ENCODE data around the gene USP27X.

Gene USP27X

DNA sequence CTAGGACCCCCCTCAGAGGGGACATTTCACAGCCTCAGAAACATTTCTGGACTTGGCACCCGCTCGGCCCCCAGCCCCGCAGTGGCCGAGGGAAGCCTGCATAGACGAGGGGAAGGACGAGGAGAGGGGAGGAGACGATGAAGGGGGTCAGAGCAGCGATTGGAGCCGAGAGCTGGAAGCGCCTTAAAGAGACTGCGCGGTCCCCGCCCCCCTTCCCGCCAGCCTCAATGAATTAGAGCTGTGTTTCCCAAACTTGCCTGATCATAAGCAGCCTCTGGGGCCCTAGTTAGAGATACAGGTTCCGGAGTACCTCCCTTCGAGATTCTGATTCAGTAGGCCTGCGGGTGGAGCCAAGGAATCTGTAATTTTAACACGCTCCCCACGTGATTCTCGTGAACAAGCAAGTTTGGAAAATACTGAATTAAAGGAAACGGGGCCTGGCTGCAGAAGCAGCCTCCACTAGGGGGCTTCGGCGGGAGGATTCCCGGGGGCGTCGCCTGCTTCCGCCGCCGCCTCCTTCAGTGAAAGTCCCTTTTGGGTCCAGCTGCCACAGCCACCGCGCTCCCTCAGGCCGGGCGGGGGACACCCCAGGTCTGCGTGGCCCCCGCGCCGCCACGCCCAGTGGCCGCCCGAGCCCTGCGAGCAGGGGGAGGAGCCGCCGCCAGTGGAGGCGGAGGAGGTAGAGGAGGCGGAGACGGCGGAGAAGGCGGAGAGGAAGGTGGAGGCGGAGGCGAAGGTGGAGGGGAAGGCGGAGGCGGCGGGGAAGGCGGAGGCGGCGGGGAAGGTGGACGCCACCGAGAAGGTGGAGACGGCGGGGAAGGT, at the start of gene USP27X:
Gene USP27X (plus strand): TSS at position 651 of the 822 bp plus-strand sequence. CDS start 824 bp downstream, outside the sequence.
- DNase-seq: peak; percentile 94

DNA sequence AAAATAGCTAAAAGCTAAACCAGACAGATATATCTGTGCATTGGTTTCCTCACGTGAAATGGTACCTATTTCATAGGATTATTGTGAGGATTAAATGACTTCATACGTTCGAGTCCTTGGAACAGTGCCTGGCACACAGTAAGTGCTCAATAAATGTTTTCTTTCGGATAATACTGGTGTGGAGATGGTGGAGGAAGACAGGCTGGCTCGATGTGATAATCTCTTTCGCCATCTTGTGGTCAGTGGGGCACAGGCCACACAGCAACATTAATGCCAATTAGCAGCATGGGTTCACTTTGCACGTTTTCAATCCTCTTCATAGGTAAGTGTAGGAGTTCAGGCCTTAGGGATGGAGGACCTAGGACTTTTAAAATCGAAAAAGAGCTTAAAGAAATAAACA, 40.9 kb upstream of the USP27X start:
- DNase-seq: peak; percentile 49

DNA sequence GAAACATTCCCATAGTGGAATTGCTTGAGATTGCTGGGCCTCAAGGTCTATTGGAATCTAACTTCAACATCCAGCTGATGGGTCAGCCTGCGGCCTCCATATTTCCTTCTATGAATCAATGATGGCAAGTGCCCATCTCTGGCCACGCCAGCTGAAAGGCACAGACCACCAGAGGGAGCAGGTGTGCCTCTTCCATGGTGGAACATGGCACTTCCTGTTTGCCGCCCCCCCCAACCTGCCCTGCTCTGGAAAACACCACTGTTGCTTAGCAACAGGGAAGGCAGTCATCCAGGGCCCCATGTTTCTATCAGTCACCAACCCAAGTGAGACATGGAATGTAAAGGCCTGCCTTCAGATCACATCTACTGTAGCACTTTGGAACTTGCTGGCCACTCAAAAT, 38.6 kb upstream of the USP27X start:
- peak; percentile 92 for DNase-seq

DNA sequence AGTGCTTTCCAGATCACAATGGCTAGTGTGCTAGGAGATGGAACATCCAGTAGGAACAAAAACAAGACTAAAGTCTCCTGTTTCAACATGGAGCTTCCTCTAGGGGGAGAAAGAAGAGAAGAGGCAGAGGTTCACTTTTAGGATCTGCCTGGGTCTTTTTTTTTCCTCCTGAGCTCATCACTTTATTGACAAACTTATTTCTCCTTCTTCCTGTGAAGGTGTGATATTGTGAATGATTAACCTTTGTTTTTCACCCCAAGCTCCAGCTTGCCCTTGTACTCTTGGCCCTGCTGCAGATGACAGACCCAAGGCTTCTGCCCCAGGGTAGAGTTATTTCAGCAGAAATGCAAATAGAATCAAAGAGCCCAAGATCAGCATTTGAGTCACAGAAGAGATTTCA, 36.7 kb upstream of the USP27X start:
- peak; percentile 9 for DNase-seq

DNA sequence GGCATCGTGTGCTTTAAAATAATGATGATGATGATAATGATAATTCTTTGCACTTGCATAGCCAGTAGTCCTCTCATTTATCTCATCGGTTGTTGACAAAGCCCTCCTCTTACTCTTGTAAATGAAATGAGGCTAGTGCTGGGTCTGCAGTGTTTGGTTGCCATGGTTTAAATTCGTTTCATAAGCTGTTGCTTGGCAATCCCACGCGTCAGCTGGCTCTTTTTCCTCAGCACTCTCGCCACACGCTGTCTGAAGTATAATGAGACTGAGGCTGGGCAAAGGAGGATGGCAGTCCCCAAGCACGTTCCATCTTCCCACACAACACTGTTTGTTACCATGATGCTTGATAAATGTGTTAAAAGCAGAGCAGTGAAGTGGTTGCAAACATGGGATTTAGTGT, 34.7 kb upstream of the USP27X start:
- DNase-seq: peak; percentile 98

DNA sequence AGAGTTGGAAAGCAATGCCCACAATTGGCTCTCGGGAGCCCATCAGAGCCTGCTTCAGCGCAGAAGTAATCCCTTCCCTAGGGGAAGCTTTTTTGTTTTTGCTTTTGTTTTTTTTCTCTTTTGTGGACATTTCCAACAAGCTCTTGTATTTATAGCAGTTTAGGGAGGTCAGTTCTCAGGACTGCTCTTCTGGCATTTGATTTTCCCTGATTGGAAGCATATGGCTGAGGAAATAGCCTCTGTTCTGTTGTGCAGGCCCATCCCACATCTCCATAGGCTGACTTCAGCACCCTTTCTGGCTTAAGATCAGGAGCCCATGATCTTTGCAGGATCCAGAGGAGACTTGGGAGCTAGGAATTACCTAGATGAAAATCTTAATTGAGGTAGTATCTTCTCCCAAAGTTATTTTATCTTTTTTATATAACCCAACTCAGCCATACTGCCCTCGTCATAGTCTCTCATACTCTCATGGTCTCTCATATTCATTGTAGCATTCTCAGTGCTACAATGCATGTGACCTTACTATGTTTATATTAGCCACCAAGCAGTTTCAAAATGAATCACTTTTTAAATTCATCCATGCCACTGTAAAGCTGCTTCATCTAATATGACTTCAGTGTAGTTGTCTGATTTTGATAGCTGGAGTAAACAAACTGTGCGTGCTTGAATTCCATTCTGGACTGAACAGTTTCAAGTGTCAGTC, 33.4 kb upstream of the USP27X start:
- peak; percentile 24 for DNase-seq

DNA sequence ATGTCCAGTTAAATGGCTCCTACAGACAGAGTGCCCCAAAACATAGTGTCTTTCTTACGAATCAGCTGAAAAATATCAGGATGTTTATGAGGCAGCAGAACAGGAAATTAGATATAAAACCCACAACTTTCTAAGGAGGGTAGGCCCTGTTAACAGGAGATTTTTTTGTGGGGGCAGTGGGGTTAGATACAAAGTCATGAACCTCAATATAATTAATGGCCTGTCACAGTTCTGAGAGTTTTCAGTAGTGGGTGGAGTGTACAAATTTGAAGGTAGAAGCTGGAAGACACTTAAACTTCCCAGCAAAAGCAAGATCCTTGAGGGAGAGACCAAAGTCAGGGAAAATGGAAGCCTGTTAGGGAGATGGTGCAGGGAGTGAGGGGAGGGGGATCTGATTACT, 32.8 kb upstream of the USP27X start:
- DNase-seq: no peak

DNA sequence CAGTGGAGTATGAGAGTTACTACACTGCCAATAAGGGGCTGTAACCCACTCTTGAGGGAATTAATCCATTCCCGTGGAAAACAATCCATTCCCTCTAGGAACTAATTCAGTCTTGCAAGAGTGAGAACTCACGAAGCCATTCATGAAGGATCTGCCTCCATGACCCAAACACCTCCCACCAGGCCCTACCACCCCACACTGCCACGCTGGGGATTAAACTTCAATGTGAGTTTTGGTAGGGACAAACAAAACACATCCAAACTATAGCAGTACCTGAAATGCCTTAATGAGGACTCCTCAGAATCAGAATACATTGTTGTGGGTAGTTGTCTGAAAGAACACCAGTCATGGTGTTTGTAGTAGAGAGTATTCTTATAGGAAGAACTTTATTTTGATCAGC, 31.0 kb upstream of the USP27X start:
- no peak for DNase-seq

DNA sequence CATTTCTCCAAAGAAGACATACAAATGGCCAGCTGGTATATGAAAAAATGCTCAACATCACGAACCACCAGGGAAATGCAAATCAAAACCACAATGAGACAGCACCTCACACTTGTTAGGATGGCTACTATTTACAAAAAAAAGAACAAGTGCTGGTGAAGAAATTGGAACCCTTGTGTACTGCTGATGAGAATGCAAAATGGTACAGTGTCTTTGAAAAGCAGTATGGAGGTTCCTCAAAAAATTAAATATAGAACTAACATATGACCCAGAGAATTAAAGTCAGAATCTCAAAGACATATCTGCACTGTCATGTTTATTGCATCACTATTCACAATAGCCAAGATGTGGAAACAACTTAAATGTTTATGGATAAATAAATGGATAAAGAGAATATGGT, 29.3 kb upstream of the USP27X start:
- no peak for DNase-seq

DNA sequence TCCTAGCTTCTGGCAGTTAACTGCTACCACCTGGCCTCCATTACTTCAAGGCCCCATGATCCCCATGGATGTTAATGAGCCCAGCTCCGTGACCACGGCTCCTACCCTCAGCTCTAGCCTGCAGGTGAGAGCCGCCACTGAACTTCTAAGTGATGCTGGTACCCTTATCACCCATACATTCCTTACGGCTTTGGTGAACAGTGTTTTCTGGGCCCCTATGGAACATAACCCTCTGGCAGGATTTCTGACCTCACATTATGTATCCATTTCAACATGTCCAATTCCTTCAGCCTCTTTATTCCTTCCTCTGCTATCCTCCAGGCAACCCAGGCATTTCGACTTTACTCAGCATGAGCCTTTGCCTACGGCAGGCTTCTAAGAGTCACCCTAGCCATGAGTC, 25.6 kb upstream of the USP27X start:
- DNase-seq: no peak

DNA sequence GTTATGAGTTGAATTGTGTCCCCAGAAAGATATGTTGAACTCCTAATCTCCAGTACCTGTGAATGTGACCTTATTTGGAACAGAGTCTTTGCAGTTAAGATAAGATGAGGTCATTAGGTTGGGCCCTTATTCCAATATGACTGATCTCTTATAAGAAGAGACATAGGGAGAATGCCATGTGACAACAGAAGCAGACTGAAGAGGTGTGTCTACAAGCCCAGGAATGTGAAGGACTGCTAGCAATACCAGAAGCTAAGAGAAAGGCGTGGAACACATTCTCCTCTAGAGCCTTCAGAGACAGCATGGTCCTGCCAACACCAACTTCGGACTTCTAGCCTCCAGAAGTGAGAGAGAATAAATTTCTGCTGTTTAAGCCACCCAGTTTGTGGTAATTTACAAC, 22.5 kb upstream of the USP27X start:
- DNase-seq: no peak

DNA sequence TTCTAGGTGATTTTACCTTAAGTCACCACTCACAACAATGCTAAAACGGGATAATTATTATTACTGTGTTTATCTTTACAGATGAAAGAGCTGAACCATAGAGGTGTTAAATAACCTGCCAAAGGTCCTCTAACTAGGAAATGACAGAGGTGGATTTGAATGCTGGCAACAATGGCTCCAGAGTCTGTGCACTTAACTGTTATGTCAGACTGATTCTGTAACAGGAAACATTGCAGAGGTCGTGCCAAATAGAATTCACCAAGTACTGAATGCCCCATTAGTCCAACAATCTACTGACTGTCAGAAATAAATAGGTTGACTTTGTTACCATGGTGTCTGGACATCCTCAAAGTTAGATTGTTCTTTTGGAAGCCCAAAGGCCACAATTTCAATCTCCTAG, 20.9 kb upstream of the USP27X start:
- DNase-seq: no peak

DNA sequence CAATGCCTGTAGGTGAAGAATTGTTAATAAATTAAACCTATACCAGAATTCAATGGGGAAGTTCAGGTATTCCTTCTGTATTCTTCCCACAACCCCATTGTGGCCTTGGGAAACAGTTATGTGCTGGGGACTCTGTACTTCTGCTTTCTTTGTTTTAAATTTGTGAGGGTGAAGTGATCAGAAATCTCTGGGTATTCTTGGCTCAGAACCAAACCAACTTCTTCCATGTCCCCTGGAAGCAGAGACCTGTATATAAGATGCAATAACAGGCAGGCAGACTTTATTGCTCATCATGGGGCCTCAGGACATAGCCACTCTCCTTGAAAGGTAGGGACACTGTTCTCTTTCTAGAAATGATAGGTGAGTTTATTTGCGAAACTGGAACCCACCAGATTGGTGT, 19.8 kb upstream of the USP27X start:
- no peak for DNase-seq

DNA sequence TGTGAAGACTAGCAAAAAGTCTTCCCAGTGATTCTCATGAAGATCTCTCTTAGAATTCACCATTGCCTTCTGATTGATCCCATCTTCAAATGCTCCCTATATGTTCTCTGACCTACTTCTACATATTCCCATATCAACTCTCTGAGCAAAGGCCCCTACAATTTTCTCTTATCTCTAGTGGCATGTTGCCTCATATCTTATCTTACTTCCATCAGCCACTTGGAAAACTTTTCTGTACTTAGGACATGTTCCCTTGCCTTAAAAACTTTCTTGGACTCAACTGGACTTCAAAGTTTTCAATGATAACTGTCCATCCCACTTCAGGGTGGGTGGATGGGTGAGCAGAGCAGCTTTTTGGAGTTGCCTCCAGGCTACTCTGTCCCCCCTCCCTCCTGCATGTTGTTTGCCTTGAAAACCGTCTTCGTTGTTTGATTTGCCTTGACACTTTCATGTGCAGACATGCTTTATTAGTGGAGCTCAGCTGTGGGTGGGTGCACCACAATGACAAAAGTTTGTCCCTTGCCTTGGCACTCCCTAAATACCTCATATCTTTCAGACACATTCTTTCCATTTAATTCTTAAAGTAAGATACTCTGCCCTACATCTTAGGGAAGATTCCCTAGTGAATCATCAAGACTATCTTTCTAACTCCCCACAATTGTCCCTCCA, 18.3 kb upstream of the USP27X start:
- no peak for DNase-seq

DNA sequence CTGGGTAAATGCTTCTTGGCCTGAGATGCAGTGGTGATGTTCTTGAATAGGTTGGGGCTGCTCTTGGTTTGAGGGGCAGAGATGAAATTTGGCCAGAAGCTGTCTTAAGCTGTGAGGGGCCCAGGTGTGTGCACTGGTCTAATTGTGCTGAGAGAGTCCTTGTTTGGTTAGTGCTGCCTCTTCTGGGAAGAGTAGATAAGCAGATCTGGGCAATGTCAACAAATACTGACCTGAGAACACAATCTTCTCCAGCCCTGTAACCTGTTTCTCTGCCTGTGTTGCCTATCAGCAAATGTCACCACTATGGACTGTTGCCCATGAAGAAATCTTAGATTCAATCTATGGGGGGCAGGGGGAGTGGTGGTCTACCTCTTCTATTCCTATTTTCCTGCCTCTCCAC, 17.2 kb upstream of the USP27X start:
- DNase-seq: peak; percentile 9

DNA sequence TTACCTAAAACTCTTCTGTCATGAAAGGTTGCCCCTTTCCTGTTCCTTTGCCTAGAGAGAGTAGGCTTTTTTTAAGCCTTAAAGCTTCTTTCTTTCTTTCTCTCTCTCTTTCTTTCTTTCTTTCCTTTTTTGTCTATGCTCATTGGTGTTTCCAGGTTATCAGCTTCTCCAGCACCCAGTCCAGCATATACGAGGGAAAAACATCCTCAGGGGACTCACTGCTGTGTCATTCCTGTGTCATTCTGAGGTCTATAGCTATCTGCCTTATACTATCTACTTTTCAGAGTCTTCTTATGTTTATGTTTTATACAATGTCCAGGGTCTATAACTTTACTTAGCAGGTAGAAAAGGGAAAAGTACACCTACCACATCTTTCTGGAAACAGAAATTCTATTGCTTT, 10.5 kb upstream of the USP27X start:
- no peak for DNase-seq

DNA sequence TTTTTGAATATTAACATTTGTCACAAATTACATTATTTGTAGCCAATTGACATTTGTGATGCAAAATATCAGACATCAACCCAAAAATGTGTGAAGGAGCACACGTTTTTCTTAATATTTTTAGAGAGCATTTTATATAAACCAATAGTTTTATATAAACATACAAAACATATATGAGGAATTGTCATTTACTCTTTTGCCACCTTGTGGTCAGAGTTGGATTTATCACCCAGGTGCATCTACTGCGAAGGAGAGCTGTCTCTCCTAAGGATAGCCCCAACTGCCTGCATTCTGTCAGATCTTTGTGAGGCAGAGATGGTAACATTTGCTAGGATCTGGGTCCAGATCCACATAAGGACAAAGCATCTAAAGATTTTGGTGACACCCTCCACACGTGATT, 2.5 kb upstream of the USP27X start:
- peak; percentile 51 for DNase-seq

DNA sequence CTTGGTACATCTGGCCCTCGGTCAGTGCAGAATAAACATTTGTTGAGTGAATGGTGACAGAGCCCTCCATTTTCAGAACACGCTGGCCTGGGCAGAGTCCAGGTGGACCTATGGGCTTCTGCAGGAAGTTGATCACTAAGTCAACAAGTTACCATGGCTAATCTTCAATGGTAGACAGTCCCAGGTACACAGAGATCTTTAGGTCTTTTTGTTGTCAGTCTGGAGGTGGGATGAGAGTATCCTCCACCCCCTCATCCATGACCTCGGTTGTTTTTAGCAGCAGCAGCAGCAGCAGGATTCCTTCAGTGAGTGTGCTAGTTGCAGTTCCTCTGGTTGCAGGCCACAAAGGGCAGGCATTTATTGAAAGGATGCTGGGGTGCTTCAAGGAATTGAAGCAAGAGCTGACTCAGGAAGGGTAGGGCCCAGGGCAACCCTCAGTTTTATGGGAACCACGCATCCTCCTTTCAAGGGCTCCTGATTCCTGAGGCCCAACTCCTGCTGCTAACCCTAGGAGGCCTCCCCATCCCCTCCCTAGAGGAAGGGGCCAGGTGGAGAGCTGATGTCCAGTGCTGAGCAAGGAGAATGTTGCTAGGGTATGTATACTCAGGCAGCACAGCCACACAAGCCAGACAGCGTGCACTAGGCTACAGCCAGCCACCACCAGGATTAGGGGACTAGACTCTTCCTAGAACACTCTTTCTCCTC, 1.7 kb upstream of the USP27X start:
- no peak for DNase-seq

DNA sequence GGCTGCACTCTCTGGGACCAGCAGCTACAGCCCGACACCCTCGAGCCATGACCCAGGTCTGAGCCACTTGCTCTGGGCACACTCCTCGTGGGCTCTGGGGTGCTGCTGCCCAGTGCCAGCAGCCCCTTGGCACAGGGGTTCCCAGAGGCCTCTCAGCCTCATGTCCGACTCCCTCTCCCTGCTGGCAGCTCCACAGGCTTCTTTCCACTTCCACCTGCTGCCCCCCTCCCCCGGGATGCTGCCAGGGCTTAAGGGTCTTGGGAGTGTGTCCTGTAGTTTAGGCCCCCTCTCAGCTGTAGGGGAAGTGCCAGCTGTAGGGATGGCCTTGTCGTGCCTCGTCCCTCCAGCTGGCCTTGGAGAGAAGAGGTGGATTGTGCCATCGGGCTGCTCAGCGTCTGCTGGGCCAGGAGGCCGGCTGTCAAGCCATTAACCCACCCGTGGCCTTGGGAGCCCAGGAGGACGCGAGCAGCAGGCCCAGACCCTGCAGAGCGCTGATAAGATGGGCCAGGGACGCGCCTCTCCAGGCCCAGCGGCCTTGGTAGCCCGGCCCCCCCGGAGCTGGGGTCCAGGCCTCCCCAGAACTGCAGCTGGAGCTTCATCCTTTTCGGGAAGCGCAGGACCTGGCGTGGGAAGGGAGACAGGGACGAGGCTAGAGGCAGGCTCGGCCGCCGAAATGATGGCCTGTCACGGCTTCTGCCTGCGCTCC, 1.0 kb upstream of the USP27X start:
- peak; percentile 33 for DNase-seq

DNA sequence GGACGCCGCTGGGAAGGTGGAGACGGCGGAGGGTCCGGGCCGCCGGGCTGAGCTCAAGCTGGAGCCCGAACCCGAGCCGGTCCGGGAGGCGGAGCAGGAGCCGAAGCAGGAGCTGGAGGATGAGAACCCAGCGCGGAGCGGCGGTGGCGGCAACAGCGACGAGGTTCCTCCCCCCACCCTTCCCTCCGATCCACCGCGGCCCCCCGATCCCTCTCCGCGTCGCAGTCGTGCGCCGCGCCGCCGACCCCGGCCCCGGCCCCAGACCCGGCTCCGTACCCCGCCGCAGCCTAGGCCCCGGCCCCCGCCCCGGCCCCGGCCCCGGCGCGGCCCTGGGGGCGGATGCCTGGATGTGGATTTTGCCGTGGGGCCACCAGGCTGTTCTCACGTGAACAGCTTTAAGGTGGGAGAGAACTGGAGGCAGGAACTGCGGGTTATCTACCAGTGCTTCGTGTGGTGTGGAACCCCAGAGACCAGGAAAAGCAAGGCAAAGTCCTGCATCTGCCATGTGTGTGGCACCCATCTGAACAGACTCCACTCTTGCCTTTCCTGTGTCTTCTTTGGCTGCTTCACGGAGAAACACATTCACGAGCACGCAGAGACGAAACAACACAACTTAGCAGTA, 483 bp downstream of the USP27X start:
- no peak for DNase-seq

DNA sequence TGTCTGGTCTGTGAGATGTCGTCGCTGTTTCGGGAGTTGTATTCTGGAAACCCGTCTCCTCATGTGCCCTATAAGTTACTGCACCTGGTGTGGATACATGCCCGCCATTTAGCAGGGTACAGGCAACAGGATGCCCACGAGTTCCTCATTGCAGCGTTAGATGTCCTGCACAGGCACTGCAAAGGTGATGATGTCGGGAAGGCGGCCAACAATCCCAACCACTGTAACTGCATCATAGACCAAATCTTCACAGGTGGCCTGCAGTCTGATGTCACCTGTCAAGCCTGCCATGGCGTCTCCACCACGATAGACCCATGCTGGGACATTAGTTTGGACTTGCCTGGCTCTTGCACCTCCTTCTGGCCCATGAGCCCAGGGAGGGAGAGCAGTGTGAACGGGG, 1.4 kb downstream of the USP27X start:
- DNase-seq: no peak

DNA sequence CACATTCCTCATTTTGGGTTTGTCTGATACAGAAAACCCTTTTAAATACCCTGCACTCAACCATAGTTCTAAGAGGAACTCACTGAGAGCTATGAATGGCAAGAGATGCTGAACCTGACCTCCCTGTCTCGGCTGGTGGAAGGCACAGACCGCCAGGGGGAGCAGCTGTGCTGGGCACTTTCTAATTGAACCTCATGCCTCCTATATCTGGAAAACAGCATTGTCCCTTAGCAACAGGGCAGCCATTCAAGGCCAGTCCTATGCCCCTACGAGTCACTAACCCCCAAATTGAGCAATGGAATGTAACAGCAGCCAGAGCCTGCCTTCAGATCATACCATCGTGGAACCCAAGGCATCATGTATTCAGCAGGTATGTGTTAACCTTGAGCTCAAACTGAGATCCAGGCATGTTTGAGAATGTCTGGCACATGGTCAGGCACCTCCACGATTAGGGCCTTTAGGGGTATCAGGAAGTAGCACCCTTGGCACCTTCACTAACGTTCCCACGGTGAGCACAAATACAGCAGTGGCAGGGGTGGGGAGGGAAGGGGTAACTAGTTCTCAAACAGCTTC, 5.1 kb downstream of the USP27X start:
- peak; percentile 73 for DNase-seq
